ENCODE results near the gene CIB1.
"Not testable (repeated sequence)": the region's sequence is repeated elsewhere in the genome, so short reads cannot be mapped to it uniquely, and the experiment has no call there.

Gene CIB1

GRCh38 chr15:90233387-90234095 is at the start of gene CIB1:
CIB1 (minus strand) TSS chr15:90233941; CDS start chr15:90233885, 56 bp downstream.
- DNase-seq = peak; percentile 95

- DNase-seq = not testable (repeated sequence)
Measured at GRCh38 chr15:90281637-90282036, 47.9 kb upstream of the CIB1 start.

DNA sequence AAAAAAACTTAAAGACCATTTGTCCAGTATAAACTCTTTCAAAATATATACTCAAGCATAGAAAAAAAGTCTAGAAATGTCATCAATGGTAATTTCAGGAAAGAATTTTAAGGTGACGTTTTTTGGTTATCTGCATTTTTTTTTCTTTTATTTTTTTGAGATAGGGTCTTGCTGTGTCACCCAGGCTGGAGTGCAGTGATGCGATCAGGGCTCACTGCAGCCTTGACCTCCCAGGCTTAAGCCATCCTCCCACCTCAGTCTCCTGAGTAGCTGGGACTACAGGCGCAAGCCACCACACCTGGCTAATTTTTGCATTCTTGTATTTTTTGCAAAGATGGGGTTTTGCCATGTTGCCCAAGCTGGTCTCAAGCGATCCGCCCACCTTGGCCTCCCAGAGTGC is 47.0 kb upstream of the CIB1 start:
- not testable (repeated sequence) for DNase-seq

DNA sequence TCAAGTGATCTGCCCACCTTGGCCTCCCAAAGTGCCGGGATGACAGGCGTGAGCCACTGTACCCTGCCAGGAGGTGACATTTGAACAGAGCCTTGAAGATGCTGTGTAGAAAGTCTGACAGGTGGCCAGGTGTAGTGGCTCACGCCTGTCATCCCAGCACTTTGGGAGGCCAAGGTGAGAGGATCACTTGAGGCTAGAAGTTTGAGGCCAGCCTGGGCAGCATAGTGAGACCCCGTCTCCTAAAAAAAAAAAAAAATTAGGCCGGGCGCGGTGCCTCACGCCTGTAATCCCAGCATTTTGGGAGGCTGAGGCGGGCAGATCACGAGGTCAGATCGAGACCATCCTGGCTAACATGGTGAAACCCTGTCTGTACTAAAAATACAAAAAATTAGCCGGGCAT is 44.7 kb upstream of the CIB1 start:
- DNase-seq = not testable (repeated sequence)

DNA sequence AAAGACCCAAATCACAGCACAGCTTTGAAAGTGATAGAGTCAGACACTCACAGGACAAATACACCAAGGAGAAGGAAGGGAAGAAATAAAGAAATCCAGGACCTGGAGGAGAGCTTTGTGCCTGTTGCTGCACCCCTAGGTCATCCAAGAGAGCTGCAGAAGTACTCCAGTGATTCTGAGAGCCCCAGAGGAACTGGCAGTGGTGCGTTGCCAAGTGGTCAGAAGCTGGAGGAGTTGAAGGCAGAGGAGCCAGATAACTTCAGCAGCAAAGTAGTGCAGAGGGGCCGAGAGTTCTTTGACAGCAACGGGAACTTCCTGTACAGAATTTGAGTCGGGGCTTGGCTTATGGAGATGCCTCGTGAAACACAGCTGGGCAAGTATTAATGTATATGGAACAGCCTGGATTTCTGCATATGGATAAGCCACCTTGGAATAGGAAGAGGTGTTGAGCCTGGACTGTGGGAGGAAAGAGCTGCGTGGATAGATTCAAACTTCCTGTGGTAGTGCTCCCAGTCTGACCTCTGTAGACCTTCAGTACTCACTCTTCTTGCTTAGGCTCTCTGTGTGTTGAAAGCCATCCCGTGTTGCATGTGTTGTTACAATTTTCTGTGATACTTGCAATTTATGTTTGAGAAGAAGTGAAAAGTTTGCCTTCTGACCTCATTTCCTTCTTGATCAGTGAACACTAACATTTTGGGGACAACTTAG is 37.9 kb upstream of the CIB1 start:
- no peak for DNase-seq

- DNase-seq = no peak
Measured at GRCh38 chr15:90270502-90271150, 36.9 kb upstream of the CIB1 start.

DNA sequence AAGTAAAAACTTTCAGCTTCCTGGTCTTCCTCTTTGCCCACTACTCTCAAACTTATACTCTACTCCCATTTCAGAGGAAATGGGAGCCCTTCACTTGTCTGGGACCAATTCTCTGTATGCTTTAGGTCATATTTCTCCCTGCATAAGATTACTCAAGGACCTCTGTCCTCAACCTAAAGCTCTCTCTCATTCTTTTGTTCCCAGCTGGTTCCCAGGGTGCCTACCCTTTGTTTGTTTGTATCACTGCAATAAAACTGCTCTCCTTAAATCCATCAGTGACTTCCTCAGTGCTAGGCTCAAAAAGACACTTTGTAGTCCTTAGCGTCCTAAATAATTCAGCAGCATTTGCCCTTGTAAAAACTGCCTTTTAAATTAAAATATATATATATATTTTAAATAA is 34.7 kb upstream of the CIB1 start:
- peak; percentile 19 for DNase-seq

DNA sequence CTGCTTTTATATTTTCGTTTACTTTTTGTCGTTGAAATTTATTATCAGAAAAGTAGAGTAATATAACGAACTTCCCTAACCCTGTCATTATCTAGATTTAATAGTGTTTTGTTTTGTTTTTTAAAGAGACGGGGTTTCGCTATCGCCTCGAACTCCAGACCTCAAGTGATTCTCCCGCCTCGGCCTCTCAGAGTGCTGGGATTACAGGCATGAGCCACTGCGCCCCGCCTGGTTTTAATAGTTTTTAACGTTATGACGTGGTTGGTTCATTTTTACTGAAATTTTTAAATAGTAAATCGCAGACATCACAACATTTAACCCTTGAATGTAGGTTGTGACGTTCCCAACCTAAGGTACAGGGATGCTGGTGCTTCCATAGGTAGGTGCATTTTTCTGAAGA is 32.7 kb upstream of the CIB1 start:
- DNase-seq = peak; percentile 25

DNA sequence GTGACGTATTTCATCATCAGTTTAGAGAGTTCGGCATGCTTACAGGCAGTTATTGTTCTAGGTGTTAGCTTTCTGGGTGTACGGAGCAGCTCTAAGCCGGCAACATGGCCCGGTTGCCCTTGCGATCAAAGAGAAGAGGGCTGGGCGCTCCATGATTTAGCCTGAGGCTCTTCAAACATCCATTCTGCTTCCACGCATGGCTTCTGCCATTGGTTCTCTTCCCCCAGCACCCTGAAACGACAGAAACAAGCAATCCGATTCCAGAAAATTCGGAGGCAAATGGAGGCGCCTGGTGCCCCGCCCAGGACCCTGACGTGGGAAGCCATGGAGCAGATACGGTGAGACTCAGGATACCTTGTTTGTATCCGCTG is 32.3 kb upstream of the CIB1 start:
- DNase-seq = peak; percentile 72

GRCh38 chr15:90265271-90266060 is 31.7 kb upstream of the CIB1 start, which contains the start of gene NGRN:
NGRN (plus strand) TSS chr15:90265672; CDS start chr15:90265713, 41 bp downstream.
- DNase-seq = peak; percentile 88

- peak; percentile 12 for DNase-seq
Measured at GRCh38 chr15:90264671-90265070, 30.9 kb upstream of the CIB1 start.

DNA sequence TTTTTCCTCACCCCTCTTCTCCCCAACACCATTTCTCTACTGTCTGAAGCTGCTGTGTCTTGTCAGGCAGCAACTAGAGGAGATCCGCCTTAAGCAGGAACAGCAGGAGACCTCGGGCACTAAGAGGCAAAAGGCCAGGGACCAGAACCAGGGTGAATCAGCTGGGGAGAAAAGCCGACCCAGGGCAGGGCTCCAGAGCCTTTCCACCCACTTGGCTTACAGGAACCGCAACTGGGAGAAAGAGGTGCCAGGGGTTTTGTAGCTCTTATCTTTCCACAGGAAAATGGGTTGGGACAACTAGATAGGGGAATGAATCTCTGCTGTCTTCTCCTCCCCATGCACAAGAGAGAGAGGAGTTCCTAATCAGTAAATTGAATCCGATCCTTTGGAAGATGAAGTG is 28.7 kb upstream of the CIB1 start:
- no peak for DNase-seq

- DNase-seq = no peak
Measured at GRCh38 chr15:90261811-90262210, 28.1 kb upstream of the CIB1 start.

DNA sequence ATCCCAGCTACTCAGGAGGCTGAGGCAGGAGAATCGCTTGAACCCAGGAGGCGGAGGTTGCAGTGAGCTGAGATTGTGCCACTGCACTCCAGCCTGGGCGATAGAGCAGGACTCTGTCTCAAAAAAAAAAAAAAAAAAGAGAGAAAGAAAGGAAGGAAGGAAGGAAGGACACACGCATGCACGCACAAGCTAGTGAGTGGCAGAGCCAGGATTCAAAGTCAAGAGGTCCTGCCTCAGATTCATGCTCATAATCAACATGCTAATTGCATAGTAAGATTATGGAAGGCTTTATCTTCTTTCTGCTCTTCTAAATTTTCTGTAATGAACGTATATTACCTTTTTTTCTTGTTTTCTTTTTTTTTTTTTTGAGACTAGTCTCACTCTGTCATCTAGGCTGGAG is 27.0 kb upstream of the CIB1 start:
- not testable (repeated sequence) for DNase-seq

- no peak for DNase-seq
Measured at GRCh38 chr15:90259524-90259923, 25.8 kb upstream of the CIB1 start.

DNA sequence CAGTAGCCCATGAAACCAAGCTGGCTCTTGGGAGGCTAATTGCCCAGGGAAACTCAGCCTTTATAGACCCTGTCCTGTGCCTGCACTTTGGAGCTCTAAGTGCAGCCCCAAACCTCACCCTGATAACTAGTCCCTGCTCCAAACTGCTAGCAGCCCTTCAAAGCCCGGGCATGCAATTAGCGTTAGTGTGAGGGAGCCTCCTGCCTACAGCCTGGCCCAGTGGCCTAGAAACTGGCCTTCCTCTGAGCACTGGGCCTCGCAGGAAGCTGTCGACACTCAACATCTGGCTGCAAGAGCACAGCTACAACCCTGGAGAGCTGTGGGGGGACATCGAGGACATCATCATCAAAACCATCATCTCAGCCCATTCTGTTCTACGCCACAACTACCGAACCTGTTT is 24.0 kb upstream of the CIB1 start:
- DNase-seq = no peak

DNA sequence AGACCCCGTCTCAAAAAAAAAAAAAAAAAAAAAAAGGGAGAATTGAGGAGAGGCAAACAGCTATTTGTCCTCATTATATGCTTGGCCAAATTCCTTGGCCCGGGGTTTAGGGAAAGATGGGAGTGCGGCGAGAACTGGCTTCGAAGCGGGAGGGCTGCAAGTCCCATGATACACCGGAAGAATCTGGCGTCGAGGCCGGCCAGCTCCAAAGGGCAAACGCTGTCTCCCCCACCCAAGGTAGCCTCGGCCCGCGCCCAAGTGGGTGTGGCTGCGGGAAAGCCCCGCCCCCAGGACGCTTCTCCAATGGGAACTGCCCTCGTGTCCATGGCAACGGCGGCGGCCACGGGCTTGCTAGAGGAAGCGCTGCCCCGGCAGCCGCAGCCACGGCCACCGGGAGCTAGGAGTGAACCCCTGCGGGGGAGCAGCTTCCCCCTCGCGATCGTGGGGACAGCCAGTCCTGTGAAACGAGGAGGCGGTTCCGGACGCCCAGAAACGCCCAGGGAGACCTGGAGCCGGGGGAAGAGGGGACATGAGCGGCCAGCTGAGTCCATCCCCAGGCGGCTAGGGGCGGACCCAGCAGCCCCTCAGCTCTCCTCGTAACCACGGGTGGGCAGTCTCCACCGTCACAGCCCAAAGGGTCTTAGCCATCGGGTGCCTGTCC is 15.6 kb upstream of the CIB1 start, which contains the start of gene TTLL13:
TSS of gene TTLL13 (plus strand) at position 354 of the 661 bp plus-strand sequence. CDS start 1,075 bp downstream, outside the sequence.
- peak; percentile 94 for DNase-seq

DNA sequence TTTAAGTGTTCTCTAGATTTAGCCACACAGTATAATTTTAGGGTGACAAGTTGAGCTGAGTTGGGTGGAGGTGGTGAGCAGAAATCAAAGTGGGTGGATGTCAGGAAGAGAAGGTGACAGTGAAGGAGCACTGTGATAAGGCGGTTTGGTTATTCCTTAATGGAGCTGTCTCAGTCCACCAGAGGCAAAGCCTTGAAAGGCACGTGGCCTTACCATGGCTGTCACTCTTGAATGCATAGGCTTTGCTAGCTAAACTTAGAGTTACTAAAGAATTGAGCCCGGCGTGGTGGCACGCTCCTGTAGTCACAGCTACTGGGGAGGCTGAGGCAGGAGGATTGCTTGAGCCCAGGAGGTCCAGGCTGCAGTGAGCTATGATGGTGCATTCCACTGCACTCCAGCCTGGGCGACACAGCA is 15.1 kb upstream of the CIB1 start:
- DNase-seq = no peak

GRCh38 chr15:90243943-90244639 is 10.3 kb upstream of the CIB1 start:
- no peak for DNase-seq

DNA sequence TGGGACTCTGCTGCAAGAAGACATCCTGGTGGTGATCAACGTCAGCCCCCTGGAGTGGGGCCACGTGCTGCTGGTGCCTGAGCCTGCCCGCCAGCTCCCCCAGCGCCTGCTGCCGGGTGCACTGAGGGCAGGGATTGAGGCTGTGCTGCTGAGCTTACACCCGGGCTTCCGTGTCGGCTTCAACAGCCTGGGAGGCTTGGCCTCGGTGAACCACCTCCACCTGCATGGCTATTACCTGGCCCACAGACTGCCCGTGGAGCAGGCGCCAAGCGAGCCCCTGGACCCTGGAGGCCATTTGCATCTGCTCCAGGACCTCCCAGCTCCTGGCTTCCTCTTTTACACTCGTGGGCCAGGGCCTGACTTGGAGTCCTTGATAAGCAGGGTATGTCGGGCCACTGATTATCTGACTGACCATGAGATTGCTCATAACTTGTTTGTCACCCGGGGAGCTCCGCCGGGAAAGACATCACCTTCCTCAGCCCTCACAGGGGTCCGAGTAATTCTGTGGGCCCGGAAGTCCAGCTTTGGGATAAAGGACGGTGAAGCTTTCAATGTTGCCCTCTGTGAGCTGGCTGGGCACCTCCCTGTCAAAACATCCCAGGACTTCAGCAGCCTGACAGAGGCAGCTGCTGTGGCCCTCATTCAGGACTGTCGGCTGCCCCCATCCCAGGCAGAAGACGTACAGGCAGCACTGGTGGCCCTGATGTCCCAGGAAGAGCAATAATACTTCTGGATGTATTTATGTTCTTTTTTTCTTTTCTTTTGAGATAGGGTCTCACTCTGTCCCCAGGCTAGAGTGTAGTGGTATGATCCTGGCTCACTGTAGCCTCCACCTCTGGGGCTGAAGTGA is 7.8 kb upstream of the CIB1 start:
- no peak for DNase-seq

DNA sequence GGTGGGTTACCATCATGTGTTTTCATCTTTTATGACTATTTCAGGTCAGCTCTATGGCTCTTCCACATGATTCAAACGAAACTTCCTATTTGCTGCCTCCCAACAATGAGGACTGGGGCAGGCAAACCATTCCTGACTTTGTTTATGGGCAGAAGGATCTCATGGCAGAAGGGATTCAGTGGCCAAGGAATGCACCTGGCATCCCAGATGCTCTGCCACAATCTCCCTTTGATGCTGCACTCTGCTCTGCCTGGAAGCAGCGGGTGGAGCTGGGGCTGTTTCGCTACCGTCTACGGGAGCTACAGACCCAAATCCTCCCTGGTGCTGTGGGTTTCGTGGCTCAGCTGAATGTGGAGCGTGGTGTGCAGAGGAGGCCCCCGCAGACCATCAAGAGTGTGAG is 7.1 kb upstream of the CIB1 start:
- no peak for DNase-seq
